Tibial nerve (tissue), 4 donors: Measurements from ENCODE around the gene RHOXF2B. TPM values are rescaled to one million over a fixed set of nuclear protein-coding genes. Genes with fewer than 3 reads are reported as not detected.
"Not testable (repeated sequence)": the region's sequence is repeated elsewhere in the genome, so short reads cannot be mapped to it uniquely, and the experiment has no call there.

Source experiments
- DNase-seq, 2 donors: peaks; one replicate each; pipeline ENCODE4 v3.0.0-alpha.2; 2019; ENCODE audit warnings: low spot score in 2 of 2
- H3K27ac ChIP-seq, 4 donors: fragments of 200-600 bp; sonication (generic) in 3 of 4; one replicate each; pipeline ENCODE4 v1.5.1; 2017 to 2019; ENCODE audit warnings: mild to moderate bottlenecking in 1 of 4
- H3K27me3 ChIP-seq, 2 donors: fragments of 200-600 bp; sonication (generic) in 1 of 2; one replicate each; pipeline versions ENCODE4 v1.5.1 to v1.6.0; 2017 to 2019
- H3K36me3 ChIP-seq, 3 donors: fragments of 200-600 bp; sonication (generic); one replicate each; pipeline ENCODE4 v1.5.1; 2018 to 2019
- H3K4me1 ChIP-seq, 4 donors: fragments of 200-600 bp; sonication (generic) in 3 of 4; one replicate each; pipeline ENCODE4 v1.5.1; 2017 to 2019
- H3K4me3 ChIP-seq, 4 donors: fragments of 200-600 bp; sonication (generic) in 3 of 4; one replicate each; pipeline ENCODE4 v1.5.1; 2017 to 2019; ENCODE audit warnings: mild to moderate bottlenecking in 1 of 4, moderate library complexity in 1 of 4
- H3K9me3 ChIP-seq, 4 donors: fragments of 200-600 bp; sonication (generic) in 3 of 4; one replicate each; pipeline ENCODE4 v1.5.1; 2017 to 2019
- CTCF ChIP-seq, 5 experiments: fragments of 200-600 bp in 3 of 5; fragments of 450-650 bp in 2 of 5; sonication (generic) in 3 of 5; IDR thresholded peaks; one replicate each; pipeline ENCODE4 v1.5.1; 2016 to 2019; ENCODE audit warnings: antibody characterized with exemption in 5 of 5, mild to moderate bottlenecking in 3 of 5, moderate library complexity in 2 of 5
- EP300 ChIP-seq, 2 donors: sonication (generic); formaldehyde crosslinking; IDR thresholded peaks; one replicate each; pipeline ENCODE4 v1.6.1; 2017; ENCODE audit warnings: antibody characterized with exemption in 2 of 2, mild to moderate bottlenecking in 1 of 2
- POLR2A ChIP-seq, 2 donors: fragments of 450-650 bp; IDR thresholded peaks; one replicate each; pipeline ENCODE4 v1.6.1; 2017; ENCODE audit warnings: antibody characterized with exemption in 2 of 2, mild to moderate bottlenecking in 2 of 2, moderate library complexity in 2 of 2
- WGBS, 2 donors: methylation state at CpG; one replicate each; pipeline ENCODE4 v1.1.5; 2018; 5-methylcytosine and 5-hydroxymethylcytosine counted together
- total RNA-seq, 4 donors: library from RNA; depleted of rRNA; stranded (reverse); fragments of >200 nt; gene quantifications; one replicate each; pipeline ENCODE4 v1.1.0, GENCODE V29; 2016

RHOXF2B gene
- total RNA-seq, 4 donors from 2014 or later, result not detected

- no peak for TF ChIP-seq EP300 (IDR thresholded peaks at IDR 0.05)
- no peak for TF ChIP-seq CTCF (IDR thresholded peaks at IDR 0.05)
- TF ChIP-seq POLR2A (IDR thresholded peaks at IDR 0.05), result no peak
- no peak overlapping the region for H3K4me3 ChIP-seq
- H3K27me3 ChIP-seq, result no peaks in the 10 kb centered on the region
- no peaks in the 10 kb centered on the region for H3K36me3 ChIP-seq
- 71% methylated on average over 1 of the region's 1 CpG; no CpG with 5 or more reads in 1 of the 2 donors for WGBS, 2 donors
- H3K9me3 ChIP-seq, result no peaks in the 10 kb centered on the region
- DNase-seq, result no peak
- H3K4me1 ChIP-seq, result no peaks in the 10 kb centered on the region
- H3K27ac ChIP-seq, result no peak overlapping the region
Measured at GRCh38 chrX:120036704-120037103, 40.8 kb downstream of the RHOXF2B start.

GRCh38 chrX:120035522-120036309, 41.8 kb downstream of the RHOXF2B start:
- H3K36me3 ChIP-seq, H3K9me3 ChIP-seq, H3K4me1 ChIP-seq, H3K27ac ChIP-seq, H3K4me3 ChIP-seq, H3K27me3 ChIP-seq: not testable (repeated sequence)
- WGBS, 2 donors, result 61 to 80% methylated on average over 6 to 9 of the region's 9 CpGs
- DNase-seq, result peak in 1 of 2 donors; percentile 9

GRCh38 chrX:120029354-120029753, 48.1 kb downstream of the RHOXF2B start:
- Histone ChIP-seq H3K4me3 (no peak overlapping the region), H3K9me3 (no peaks in the 10 kb centered on the region), H3K4me1 (no peaks in the 10 kb centered on the region), H3K27me3 (no peaks in the 10 kb centered on the region), H3K36me3 (no peaks in the 10 kb centered on the region), H3K27ac (no peak overlapping the region)
- no peak for TF ChIP-seq POLR2A (IDR thresholded peaks at IDR 0.05)
- TF ChIP-seq EP300 (IDR thresholded peaks at IDR 0.05), result no peak
- TF ChIP-seq CTCF (IDR thresholded peaks at IDR 0.05), result no peak
- DNase-seq, result no peak
- 10 to 25% methylated on average over 3 of the region's 3 CpGs for WGBS, 2 donors

- Histone ChIP-seq H3K4me3 (no peak overlapping the region), H3K27ac (no peak overlapping the region), H3K36me3 (no peaks in the 10 kb centered on the region), H3K4me1 (no peaks in the 10 kb centered on the region), H3K27me3 (peaks cover 0 to 14% of the 10 kb centered on the region in 2 donors), H3K9me3 (no peaks in the 10 kb centered on the region)
- no peak for DNase-seq
- 61 to 69% methylated on average over 5 of the region's 5 CpGs for WGBS, 2 donors
- TF ChIP-seq CTCF (IDR thresholded peaks at IDR 0.05), result no peak
- no peak for TF ChIP-seq EP300 (IDR thresholded peaks at IDR 0.05)
- no peak for TF ChIP-seq POLR2A (IDR thresholded peaks at IDR 0.05)
Measured at GRCh38 chrX:120023259-120023658, 54.2 kb downstream of the RHOXF2B start.

GRCh38 chrX:120022763-120023162, 54.7 kb downstream of the RHOXF2B start:
- TF ChIP-seq EP300 (IDR thresholded peaks at IDR 0.05) (no peak), CTCF (IDR thresholded peaks at IDR 0.05) (no peak), POLR2A (IDR thresholded peaks at IDR 0.05) (no peak)
- no peak overlapping the region for H3K27ac ChIP-seq
- no peak overlapping the region for H3K4me3 ChIP-seq
- no peaks in the 10 kb centered on the region for H3K9me3 ChIP-seq
- H3K27me3 ChIP-seq, result peaks cover 0 to 19% of the 10 kb centered on the region in 2 donors
- no peaks in the 10 kb centered on the region for H3K36me3 ChIP-seq
- 70 to 83% methylated on average over 5 of the region's 5 CpGs for WGBS, 2 donors
- H3K4me1 ChIP-seq, result no peaks in the 10 kb centered on the region
- no peak for DNase-seq

Other genes starting within 250 kb of the RHOXF2B start
- 1 to 10 TPM; 6.3 to 7.0 (median 6.6) TPM for gene UPF3B, start 224.7 kb downstream of the RHOXF2B start, total RNA-seq
- gene RNF113A, start 206.0 kb downstream of the RHOXF2B start, total RNA-seq, result 10 to 100 TPM in 2 of 4 donors, 1 to 10 TPM in 2; 7.7 to 14.3 (median 10.9) TPM
- gene NDUFA1, start 205.9 kb downstream of the RHOXF2B start, total RNA-seq, result 10 to 100 TPM; 36.3 to 50.9 (median 42.7) TPM
- gene AKAP14, start 181.8 kb downstream of the RHOXF2B start, total RNA-seq, result not detected
- gene NKAP, start 133.9 kb downstream of the RHOXF2B start, total RNA-seq, result 10 to 100 TPM in 2 of 4 donors, 1 to 10 TPM in 2; 5.2 to 11.4 (median 9.7) TPM
- not detected for gene RHOXF1, start 38.2 kb upstream of the RHOXF2B start, total RNA-seq
- gene RHOXF2, start 80.9 kb upstream of the RHOXF2B start, total RNA-seq, result not detected
- gene ZBTB33, start 173.1 kb upstream of the RHOXF2B start, total RNA-seq, result 10 to 100 TPM in 3 of 4 donors, 1 to 10 TPM in 1; 9.8 to 13.1 (median 11.4) TPM
- 1 to 10 TPM; 3.9 to 7.1 (median 6.1) TPM for gene TMEM255A, start 233.8 kb upstream of the RHOXF2B start, total RNA-seq